ENCODE results near the gene TCL1B.
"Not testable (repeated sequence)": the region's sequence is repeated elsewhere in the genome, so short reads cannot be mapped to it uniquely, and the experiment has no call there.

The TCL1B gene

DNA sequence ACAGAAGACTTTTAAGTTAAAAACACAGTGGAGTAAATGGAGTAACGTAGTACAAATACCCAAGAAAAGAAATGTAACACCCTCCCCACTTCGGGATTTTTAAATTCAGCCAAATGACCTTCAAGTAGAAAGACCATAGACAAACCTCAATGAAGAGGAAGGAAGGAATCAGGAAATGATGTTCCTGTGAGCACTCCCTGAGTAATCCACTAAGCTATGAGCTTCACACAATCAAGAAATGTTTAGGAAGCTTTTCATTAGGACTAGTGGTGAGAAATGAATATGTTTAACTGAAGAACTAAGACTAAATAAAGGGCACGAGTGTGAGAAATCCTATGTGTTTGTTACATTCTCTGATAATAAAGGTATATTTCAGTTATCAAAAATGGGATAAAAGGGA is 17.6 kb downstream of the TCL1B start:
- DNase-seq: no peak

DNA sequence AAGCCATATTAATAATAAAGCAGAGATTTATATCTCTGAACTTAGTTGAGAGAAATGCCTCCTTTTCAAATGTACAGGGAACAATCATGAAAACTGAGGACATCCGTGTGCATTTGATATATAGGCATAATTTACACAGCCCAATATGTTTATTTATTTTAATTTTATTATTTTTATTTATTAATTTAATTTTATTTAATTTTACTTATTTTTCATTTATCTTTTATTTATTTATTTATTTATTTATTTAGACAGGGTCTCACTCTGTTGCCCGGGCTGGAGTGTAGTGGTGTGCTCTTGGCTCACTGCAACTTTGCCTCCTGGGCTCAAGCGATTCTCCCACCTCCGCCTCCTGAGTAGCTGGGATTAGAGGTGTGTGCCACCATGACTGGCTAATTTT is 19.3 kb downstream of the TCL1B start:
- no peak for DNase-seq

DNA sequence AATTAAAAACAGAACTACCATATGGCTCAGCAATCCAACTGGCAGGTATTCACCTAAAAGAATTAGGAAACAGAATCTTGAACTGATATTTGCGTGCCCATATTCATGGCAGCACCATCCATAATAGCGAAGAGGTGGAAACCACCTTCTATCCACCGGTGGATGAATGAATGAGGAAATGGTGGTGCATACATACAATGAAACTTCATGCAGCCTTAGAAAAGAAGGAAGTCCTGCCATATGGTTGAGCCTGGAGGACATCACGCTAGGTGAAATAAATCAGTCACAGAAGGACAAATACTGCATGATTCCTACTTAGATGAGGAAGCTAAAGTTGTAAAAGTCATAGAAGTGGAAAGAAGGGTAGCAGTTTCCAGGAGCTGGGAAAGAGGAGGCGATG is 21.1 kb downstream of the TCL1B start:
- no peak for DNase-seq

DNA sequence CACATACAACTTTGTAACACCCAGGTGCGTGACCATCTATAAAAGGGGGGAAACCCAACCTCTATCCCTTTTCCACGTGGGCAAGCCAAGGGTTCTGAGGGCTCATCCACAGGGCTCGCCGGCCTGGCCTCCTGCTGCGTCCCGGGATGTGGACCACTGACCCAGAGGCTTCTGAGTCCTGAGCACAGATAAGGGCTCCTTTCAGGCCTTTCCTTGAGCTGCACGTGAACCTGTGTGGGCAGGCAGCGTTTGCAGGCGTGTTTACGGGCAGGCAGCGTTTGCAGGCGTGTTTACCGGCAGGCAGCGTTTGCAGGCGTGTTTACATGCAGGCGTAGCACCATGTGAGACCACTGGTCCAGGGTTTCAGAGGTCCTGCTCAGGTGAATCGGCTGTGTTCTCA is 23.9 kb downstream of the TCL1B start:
- no peak for DNase-seq

DNA sequence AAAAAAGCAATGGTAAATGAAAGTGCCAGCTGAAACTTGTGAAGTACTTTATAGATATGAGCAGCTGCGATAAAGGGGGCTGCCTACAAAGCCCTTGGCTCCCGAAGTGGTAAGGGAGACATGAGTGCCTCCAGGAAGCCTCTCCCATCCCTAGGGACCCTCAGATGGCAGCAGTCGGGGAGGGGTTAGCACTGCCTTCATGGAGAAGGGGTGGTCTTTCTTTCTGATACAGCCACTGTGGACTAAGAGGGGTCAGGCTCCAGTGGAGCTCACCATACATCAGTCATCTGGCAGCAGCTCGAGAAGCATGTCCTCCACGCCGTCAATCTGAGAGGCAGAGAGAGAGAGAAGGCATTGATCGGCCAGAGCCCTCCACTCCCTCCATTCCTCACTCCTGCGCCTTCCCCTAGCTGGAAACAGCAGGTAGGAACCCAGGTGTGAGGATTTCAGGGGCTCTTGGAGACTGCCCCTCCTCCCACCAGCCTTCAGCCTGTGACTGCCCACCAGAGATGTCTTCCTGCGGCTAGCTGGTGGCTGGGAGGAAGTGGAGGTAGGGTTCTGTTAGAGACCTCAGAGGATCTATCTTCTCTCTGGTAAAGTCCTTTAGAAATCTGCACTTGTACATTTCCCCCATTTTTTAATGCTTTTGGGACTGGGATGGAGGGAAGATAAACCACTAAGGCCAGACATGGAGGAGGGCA is 25.4 kb downstream of the TCL1B start:
- DNase-seq: no peak

DNA sequence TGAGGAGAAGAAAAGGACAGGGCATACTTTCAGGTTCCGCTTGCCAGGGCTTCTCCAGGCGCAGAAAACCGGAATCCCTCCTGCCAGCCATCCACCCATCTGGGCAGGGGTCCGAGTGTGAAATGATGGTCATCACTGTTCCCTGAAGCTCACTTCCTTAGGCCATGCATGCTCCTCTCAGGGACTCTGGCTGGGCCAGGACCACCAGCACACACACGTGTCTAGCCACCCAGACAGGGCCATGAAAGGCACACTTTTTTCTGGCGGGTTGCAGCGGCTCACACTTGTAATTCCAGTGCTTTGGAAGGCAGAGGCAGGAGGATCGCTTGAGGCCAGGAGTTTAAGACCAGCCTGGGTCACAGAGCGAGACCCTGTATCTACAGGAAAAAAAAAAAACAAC is 26.2 kb downstream of the TCL1B start:
- no peak for DNase-seq

DNA sequence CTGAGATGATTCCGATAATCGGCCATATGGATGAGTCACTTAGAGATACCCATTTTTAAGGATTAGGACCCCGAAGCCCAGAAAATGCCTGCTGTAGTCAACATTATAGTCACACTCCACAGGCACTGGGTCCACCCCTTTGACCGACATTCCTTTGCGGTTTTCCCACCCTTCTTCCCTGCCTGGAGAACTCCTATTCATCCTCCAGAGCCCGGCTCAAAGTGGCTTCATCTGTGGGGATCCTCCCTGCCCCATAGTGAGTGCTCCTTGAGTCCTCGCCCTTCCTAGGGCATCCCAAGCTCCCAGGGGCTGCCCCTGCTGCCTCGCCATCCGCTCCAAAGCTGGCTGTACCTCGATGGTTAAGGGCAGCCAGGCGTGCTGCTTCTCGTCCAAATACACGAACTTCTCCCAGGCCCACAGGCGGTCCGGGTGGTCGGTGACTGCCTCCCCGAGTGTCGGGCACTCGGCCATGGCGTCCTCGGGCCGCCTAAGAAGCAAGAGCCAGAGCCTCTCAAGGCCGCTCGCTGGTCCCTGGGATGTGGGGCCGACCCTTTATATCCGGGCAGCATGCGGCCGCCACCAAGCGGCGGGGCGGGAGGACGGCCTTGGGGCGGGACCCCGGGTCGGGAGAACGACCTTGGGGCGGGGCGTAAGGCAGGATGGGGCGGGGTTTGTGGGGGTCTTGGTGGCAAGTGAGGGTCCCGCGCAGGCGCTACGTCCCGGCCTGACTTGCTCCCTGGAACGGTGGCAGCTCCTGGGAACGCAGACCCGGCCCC is 27.6 kb downstream of the TCL1B start, which contains the start of gene TCL1A:
TCL1A (minus strand) TSS at position 530 of the 776 bp plus-strand sequence; CDS start at position 471, 59 bp downstream.
- no peak for DNase-seq

DNA sequence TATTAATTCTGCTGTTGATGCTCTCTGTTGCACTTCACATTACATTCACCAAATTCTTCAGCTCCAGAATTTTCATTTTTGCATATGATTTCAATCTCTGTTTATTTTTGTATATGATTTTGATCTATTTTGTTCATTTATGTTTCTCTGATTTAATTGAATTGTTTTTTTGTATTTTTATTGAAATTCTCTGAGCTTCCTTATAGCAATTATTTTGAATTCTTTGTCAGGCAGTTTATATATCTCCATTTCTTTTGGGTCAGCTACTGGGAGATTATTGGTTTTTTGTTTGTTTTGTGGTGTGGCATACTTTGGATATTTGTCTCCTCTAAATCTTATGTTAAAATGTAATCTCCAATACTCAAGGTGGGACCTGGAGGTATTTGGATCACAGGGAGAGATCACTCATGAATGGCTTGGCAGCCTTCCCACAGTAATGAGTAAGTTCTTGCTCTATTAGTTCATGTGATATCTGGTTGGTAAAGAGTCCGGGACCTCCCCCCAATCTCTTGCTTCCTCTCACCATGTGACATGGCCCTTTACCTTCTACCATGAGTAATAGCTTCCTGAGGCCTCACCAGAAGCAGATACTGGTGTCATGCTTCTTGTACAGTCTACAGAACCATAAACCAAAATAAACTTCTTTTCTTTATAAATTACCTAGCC is 36.4 kb downstream of the TCL1B start:
- DNase-seq: no peak

DNA sequence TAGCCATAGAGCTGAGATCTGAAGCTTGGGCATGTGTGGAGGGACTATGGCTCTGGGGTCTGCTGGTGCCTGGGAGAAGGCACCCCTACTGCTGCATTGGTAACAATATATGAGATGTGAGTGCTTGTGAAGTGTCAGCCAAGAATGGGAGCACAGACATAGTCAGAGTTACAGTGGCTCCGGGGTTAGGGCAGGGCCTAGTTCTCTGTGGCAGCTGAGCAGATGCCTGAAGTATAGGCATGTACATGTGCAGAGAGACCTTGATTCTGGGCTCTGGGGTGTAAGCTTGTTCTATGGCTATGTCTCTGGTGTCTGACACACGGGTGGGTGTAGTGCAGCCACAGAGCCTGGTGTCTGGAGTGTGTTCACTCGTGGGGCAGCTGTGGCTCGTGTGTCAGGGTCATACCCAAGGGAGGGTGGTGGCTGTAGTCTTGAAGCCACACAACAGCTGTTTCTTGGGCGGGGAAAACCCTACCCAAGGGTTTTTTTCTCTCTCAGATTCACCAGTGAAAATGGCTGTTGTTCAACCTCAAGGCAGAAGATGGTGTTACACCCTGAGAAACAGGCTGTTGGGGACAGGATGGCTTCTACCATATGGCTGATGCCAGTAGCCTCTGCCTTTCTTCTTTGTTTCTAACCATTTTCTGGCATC is 39.6 kb downstream of the TCL1B start:
- no peak for DNase-seq

DNA sequence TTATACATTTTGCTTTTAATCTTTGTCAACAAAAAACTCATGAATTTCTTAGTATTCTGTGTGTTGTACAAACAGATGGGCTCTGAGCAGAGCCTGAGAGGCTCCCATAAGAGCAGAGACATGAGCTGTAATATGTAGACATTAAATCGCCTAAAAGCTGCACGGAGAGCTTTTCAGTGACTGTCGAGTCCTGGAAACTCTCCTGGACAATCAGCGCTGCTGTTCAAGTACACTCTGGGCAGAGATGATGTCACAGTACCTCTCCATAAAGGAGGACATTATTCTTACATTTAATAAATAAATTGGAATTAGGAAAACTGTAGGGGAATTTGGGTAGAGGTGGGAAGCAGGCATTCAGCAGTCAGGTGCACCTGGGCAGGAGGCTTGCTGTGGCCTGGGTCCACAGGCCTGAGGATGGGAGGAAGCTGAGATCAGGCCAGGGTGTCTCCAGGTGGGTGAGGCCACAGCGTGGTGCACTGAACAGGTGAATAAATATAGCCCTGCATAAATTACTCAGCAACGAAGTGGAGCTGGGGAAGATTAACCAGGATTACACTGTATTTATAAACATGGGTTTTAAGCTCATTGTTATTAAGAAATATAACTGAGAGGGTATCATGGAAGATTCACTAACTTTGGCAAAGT is 41.0 kb downstream of the TCL1B start:
- DNase-seq: no peak

DNA sequence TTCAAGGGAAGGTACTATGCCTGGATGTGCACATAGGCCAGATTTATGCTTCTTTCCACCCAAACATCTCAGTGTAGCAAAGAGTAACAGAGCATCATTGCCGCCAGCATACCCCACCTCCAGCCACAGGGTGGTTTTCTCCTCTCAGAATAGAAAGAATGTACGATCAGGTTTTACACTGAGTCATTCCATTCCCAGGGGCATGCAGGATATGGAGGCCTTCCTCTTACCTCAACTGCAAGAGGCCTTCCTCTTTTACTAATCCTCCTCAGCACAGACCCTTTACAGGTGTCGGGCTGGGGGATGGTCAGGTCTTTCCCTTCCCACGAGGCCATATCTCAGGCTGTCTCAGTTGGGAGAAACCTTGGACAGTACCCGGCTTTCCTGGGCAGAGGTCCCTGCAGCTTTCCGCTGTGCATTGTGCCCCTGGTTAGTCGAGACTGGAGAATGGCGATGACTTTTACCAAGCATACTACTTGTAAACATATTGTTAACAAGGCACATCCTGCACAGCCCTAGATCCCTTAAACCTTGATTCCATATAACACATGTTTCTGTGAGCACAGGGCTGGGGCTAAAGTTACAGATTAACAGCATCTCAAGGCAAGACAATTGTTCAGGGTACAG is 43.3 kb downstream of the TCL1B start:
- not testable (repeated sequence) for DNase-seq

DNA sequence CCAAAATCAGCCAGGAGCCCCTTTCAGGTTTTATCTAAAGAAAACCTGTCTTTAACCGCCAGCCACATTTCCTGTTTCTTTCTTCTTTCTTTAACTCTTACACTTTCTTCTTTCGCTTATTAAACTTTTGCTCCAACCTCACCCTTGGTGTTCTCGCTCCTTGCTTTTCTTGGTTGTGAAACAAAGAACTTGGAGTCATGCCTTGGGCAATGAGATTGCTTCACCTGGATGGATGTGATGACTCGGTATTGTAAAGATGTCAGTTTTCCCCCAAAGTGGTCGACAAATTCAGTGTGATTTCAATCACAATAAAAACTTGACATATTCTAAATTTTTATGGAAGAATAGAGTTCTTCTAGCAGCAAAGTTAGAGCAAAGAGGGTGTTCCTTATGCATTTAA is 43.9 kb downstream of the TCL1B start:
- no peak for DNase-seq

DNA sequence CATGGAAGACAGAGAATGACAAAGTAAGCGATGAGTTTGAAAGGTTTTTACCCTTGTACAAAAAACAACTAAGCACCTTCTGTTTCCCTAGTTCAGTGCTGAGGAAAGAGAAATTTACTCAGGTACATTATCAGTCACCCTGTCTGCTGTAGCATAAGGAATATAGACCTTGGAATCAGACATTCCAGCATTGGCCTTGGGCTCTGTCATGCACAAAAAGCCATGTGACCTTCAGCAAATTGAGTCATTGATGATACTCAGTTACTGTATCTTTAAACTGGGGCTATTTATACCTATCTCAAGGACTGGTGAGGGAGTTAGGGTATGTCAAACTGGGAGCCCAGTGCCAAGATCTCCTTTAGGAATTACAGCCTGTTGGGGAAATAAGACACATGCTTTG is 47.0 kb downstream of the TCL1B start:
- DNase-seq: no peak

DNA sequence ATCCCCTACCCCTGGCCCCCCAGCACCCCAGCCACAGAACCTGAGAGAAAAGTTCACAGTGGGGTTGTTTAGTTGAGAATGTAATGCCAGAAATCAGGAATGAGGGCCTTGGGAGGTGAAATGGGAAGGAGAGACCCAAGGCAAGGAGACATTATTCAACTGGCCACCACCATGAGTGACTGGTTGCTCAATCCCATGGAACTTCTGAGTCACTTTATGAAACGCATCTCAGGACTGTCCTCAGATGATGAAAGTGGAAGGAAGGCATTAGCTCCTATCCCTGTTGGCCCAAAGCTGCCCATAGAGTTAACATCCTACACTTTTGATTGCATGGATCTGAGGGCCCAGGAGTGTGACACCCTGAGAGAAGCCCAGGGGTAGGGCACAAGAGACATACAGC is 53.1 kb downstream of the TCL1B start:
- no peak for DNase-seq

DNA sequence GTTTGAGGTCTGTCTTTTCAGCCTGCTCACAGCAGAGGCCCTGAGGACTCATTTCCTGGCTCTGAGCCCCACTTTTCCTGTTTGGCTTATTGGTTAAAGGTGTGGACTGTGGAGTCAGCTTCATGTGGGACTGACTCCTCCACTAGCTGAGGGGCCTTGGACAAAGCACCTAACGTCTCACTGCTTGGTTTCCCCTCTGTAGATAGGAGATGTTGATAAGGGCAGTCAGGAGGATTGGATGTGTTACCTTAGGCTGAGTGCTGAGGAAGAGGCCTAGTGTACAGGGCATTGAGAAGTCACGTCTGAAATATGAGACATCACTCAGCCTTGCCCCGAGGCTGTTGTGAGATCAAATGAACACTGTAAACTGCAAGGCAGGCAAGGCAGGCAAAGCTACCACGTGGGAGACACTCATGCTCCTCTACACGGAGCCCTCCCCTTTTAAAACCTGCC is 54.8 kb downstream of the TCL1B start:
- DNase-seq: no peak

DNA sequence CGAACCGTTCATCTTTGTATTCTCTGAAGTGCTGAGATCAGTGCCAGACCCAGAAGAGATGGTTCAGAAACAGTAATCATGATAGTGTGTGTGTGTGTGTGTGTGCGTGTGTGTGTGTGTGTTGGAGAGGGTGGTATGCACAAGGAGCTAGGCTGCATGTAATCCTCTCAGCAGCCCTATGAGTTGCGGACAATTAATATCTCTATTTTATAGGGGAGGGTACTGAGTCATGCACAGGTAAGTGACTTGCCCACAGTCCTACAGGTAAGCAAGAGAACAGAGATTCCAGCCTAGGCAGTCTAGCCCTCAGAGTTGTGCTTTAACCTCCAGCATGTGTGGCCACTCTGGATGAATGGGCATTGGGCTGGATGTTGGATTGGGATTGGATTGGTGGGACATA is 55.6 kb downstream of the TCL1B start:
- no peak for DNase-seq
